Trophoblast cell (in vitro differentiated cells and primary cell): ENCODE results near the gene ADAM30.
"Not testable (repeated sequence)": the region's sequence is repeated elsewhere in the genome, so short reads cannot be mapped to it uniquely, and the experiment has no call there.

ENCODE experiments used
- DNase-seq, 2 donors: peaks; one replicate each; pipeline ENCODE4 v3.0.0-alpha.2; 2016
- H2AFZ ChIP-seq: 2 replicates; pipeline ENCODE4 v1.6.1; 2013; ENCODE audit warnings: low read length, moderate library complexity, mild to moderate bottlenecking; ENCODE audit not compliant: insufficient read depth, poor library complexity
- H2AK5ac ChIP-seq: 2 replicates; pipeline ENCODE4 v1.6.1; 2013; ENCODE audit warnings: mild to moderate bottlenecking, low read length
- H2BK120ac ChIP-seq: 2 replicates; pipeline ENCODE4 v1.6.1; 2013; ENCODE audit warnings: low read length, mild to moderate bottlenecking, moderate library complexity; ENCODE audit not compliant: insufficient read depth, poor library complexity
- H2BK12ac ChIP-seq: 2 replicates; pipeline ENCODE4 v1.6.1; 2013; ENCODE audit warnings: mild to moderate bottlenecking, low read length, moderate library complexity
- H2BK5ac ChIP-seq: 2 replicates; pipeline ENCODE4 v1.6.1; 2013; ENCODE audit warnings: low read length, low read depth, moderate library complexity, mild to moderate bottlenecking; ENCODE audit not compliant: poor library complexity
- H3K14ac ChIP-seq: 2 replicates; pipeline ENCODE4 v1.6.1; 2013; ENCODE audit warnings: mild to moderate bottlenecking, low read length
- H3K18ac ChIP-seq: 2 replicates; pipeline ENCODE4 v1.6.1; 2013; ENCODE audit warnings: mild to moderate bottlenecking, low read length
- H3K23ac ChIP-seq: 2 replicates; pipeline ENCODE4 v1.6.1; 2013; ENCODE audit warnings: low read length
- H3K27ac ChIP-seq: 2 replicates; pipeline ENCODE4 v1.5.1; 2013; ENCODE audit warnings: low read depth, mild to moderate bottlenecking, inconsistent platforms, low read length, moderate library complexity
- H3K27me3 ChIP-seq: 2 replicates; pipeline ENCODE4 v1.6.1; 2013; ENCODE audit warnings: inconsistent platforms, mild to moderate bottlenecking, low read length, moderate library complexity; ENCODE audit not compliant: insufficient read depth
- H3K36me3 ChIP-seq, 2 experiments: 1 replicate in 1 of 2; 2 replicates in 1 of 2; pipeline ENCODE4 v1.6.1; 2013; ENCODE audit warnings: low read length in 2 of 2, mild to moderate bottlenecking in 2 of 2, moderate library complexity in 1 of 2; ENCODE audit not compliant: insufficient read depth in 2 of 2, control insufficient read depth in 1 of 2
- H3K4ac ChIP-seq: 2 replicates; pipeline ENCODE4 v1.6.1; 2013; ENCODE audit warnings: low read depth, mild to moderate bottlenecking, low read length, moderate library complexity
- H3K4me1 ChIP-seq, 2 experiments: 1 replicate in 1 of 2; 2 replicates in 1 of 2; pipeline ENCODE4 v1.6.1; 2013; ENCODE audit warnings: low read length in 2 of 2, mild to moderate bottlenecking in 2 of 2, moderate library complexity in 1 of 2; ENCODE audit not compliant: insufficient read depth in 2 of 2, control insufficient read depth in 1 of 2
- H3K4me2 ChIP-seq: 2 replicates; pipeline ENCODE4 v1.6.1; 2013; ENCODE audit warnings: inconsistent platforms, mild to moderate bottlenecking, low read length, moderate library complexity
- H3K4me3 ChIP-seq: 2 replicates; pipeline ENCODE4 v1.5.1; 2013; ENCODE audit warnings: mild to moderate bottlenecking, low read depth, low read length, inconsistent platforms
- H3K79me1 ChIP-seq: one replicate; pipeline ENCODE4 v1.6.1; 2013; ENCODE audit warnings: low read length
- H3K79me2 ChIP-seq: 2 replicates; pipeline ENCODE4 v1.6.1; 2013; ENCODE audit warnings: low read length, mild to moderate bottlenecking; ENCODE audit not compliant: control insufficient read depth, insufficient read depth, poor library complexity
- H3K9ac ChIP-seq: 2 replicates; pipeline ENCODE4 v1.6.1; 2013; ENCODE audit warnings: mild to moderate bottlenecking, low read length
- H3K9me3 ChIP-seq: 2 replicates; pipeline ENCODE4 v1.6.1; 2013; ENCODE audit warnings: low read depth, mild to moderate bottlenecking, control low read depth, inconsistent platforms, low read length; ENCODE audit not compliant: insufficient read depth
- H4K12ac ChIP-seq: 2 replicates; pipeline ENCODE4 v1.6.1; 2013; ENCODE audit warnings: low read depth, mild to moderate bottlenecking, low read length, moderate library complexity
- H4K8ac ChIP-seq: 2 replicates; pipeline ENCODE4 v1.6.1; 2013; ENCODE audit warnings: low read depth, mild to moderate bottlenecking, low read length, moderate library complexity
- H4K91ac ChIP-seq: one replicate; pipeline ENCODE4 v1.6.1; 2013; ENCODE audit warnings: low read depth, mild to moderate bottlenecking, low read length, moderate library complexity
- WGBS: extraction: QIAGEN DNeasy Blood & Tissue Kit; methylation state at CpG from one replicate; pipeline ENCODE4 v1.1.7; 2013; ENCODE audit warnings: missing lambda C conversion rate; ENCODE audit not compliant: insufficient read length, insufficient coverage; ENCODE audit errors: extremely low coverage; 5-methylcytosine and 5-hydroxymethylcytosine counted together

Gene ADAM30

GRCh38 chr1:119861547-119861946, 34.8 kb downstream of the ADAM30 start:
- Histone ChIP-seq H4K8ac (no peak overlapping the region), H3K4me1 (no peaks in the 10 kb centered on the region), H3K18ac (no peak overlapping the region), H2BK5ac (no peak overlapping the region), H4K12ac (no peak overlapping the region), H3K14ac (no peak overlapping the region), H3K79me1 (no peaks in the 10 kb centered on the region), H2BK120ac (no peak overlapping the region), H3K27ac (no peak overlapping the region), H3K9me3 (no peaks in the 10 kb centered on the region), H3K27me3 (no peaks in the 10 kb centered on the region), H2AK5ac (no peak overlapping the region), H3K23ac (no peak overlapping the region), H3K79me2 (no peaks in the 10 kb centered on the region), H3K4me3 (no peak overlapping the region), H3K9ac (no peak overlapping the region), H3K4me2 (no peak overlapping the region), H2BK12ac (no peak overlapping the region), H3K36me3 (no peaks in the 10 kb centered on the region), H4K91ac (no peak overlapping the region), H3K4ac (no peak overlapping the region), H2AFZ (no peak overlapping the region)
- no peak for DNase-seq
- WGBS = no CpG with 5 or more reads among the region's 2 CpGs

GRCh38 chr1:119859647-119860046, 36.7 kb downstream of the ADAM30 start:
- Histone ChIP-seq H3K4me2 (no peak overlapping the region), H3K4me1 (no peaks in the 10 kb centered on the region), H3K79me2 (no peaks in the 10 kb centered on the region), H3K9ac (no peak overlapping the region), H4K8ac (no peak overlapping the region), H3K18ac (no peak overlapping the region), H2BK12ac (no peak overlapping the region), H2BK120ac (no peak overlapping the region), H3K4ac (no peak overlapping the region), H2BK5ac (no peak overlapping the region), H4K91ac (no peak overlapping the region), H3K27me3 (no peaks in the 10 kb centered on the region), H3K79me1 (no peaks in the 10 kb centered on the region), H3K23ac (no peak overlapping the region), H4K12ac (no peak overlapping the region), H3K27ac (no peak overlapping the region), H3K9me3 (no peaks in the 10 kb centered on the region), H3K36me3 (no peaks in the 10 kb centered on the region), H2AK5ac (no peak overlapping the region), H3K4me3 (no peak overlapping the region), H3K14ac (no peak overlapping the region), H2AFZ (no peak overlapping the region)
- no peak for DNase-seq
- WGBS = no CpG with 5 or more reads among the region's 4 CpGs

- not testable (repeated sequence) for H3K4me1 ChIP-seq, H3K4me3 ChIP-seq, H2BK5ac ChIP-seq, H3K4ac ChIP-seq, H3K18ac ChIP-seq, H2AFZ ChIP-seq, H3K36me3 ChIP-seq, H3K14ac ChIP-seq, H2BK12ac ChIP-seq, H2AK5ac ChIP-seq, H3K79me1 ChIP-seq, DNase-seq, H3K27ac ChIP-seq, H3K9ac ChIP-seq, H3K27me3 ChIP-seq, H3K23ac ChIP-seq, H4K12ac ChIP-seq, H3K4me2 ChIP-seq, H4K8ac ChIP-seq, H3K9me3 ChIP-seq, H2BK120ac ChIP-seq, H3K79me2 ChIP-seq, H4K91ac ChIP-seq
- WGBS = no CpG with 5 or more reads among the region's 4 CpGs
Observed at GRCh38 chr1:119858556-119859214, 37.6 kb downstream of the ADAM30 start.

GRCh38 chr1:119858126-119858525, 38.2 kb downstream of the ADAM30 start:
- Histone ChIP-seq H3K27me3 (no peaks in the 10 kb centered on the region), H3K79me1 (no peaks in the 10 kb centered on the region), H3K4ac (no peak overlapping the region), H4K91ac (no peak overlapping the region), H3K9me3 (no peaks in the 10 kb centered on the region), H3K18ac (no peak overlapping the region), H2BK120ac (no peak overlapping the region), H2BK5ac (no peak overlapping the region), H3K4me1 (no peaks in the 10 kb centered on the region), H3K4me3 (no peak overlapping the region), H3K4me2 (no peak overlapping the region), H3K23ac (no peak overlapping the region), H4K12ac (no peak overlapping the region), H3K27ac (no peak overlapping the region), H3K14ac (no peak overlapping the region), H2AK5ac (no peak overlapping the region), H4K8ac (no peak overlapping the region), H3K9ac (no peak overlapping the region), H2AFZ (no peak overlapping the region), H3K36me3 (no peaks in the 10 kb centered on the region), H2BK12ac (no peak overlapping the region), H3K79me2 (no peaks in the 10 kb centered on the region)
- no CpG with 5 or more reads among the region's 2 CpGs for WGBS
- no peak for DNase-seq
